ENCODE data around the gene MEIOB.

DNA sequence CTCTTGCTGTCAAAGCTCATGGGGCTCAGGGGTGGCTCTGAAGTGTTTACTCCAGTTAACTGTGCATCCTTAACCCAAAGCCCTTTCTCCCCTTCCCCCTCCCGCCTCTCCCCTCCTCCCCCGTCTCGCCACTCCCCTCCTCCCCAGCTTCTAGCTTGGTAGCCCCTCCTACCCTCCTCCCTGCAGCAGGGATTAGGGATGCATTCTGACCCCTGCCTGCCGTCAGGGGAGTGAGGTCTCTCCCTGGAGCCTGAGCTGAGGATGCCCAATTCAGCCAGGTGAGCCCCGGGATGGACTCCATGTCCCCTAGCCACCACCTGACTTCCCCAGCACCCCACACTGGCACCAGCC, 44.7 kb upstream of the MEIOB start:
- TF ChIP-seq, protein P1, sequence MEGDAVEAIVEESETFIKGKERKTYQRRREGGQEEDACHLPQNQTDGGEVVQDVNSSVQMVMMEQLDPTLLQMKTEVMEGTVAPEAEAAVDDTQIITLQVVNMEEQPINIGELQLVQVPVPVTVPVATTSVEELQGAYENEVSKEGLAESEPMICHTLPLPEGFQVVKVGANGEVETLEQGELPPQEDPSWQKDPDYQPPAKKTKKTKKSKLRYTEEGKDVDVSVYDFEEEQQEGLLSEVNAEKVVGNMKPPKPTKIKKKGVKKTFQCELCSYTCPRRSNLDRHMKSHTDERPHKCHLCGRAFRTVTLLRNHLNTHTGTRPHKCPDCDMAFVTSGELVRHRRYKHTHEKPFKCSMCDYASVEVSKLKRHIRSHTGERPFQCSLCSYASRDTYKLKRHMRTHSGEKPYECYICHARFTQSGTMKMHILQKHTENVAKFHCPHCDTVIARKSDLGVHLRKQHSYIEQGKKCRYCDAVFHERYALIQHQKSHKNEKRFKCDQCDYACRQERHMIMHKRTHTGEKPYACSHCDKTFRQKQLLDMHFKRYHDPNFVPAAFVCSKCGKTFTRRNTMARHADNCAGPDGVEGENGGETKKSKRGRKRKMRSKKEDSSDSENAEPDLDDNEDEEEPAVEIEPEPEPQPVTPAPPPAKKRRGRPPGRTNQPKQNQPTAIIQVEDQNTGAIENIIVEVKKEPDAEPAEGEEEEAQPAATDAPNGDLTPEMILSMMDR (IDR thresholded peaks at IDR 0.05; ENCODE audit: poor library complexity): no peak
- TF ChIP-seq EZH2 (IDR thresholded peaks at IDR 0.05; ENCODE audit: borderline replicate concordance): no peak

Measured in hepatocyte (in vitro differentiated cells).